Camera-type eye (tissue), 1 donor: ENCODE measurements around the gene DDAH2. TPM values are rescaled to one million over a fixed set of nuclear protein-coding genes. Genes with fewer than 3 reads are reported as not detected.

ENCODE experiments used
- total RNA-seq: library from RNA; depleted of rRNA; stranded (reverse); fragments of >200 nt; gene quantifications from one replicate; pipeline ENCODE4 v1.2.3, GENCODE V29; 2014

The DDAH2 gene
- 108 TPM for total RNA-seq

GRCh38 chr6:31728767-31729514 is at the start of gene DDAH2:
Gene DDAH2, minus strand, starts transcription at chr6:31729299. Its CDS starts 138 bp downstream, at chr6:31729161.

DNA sequence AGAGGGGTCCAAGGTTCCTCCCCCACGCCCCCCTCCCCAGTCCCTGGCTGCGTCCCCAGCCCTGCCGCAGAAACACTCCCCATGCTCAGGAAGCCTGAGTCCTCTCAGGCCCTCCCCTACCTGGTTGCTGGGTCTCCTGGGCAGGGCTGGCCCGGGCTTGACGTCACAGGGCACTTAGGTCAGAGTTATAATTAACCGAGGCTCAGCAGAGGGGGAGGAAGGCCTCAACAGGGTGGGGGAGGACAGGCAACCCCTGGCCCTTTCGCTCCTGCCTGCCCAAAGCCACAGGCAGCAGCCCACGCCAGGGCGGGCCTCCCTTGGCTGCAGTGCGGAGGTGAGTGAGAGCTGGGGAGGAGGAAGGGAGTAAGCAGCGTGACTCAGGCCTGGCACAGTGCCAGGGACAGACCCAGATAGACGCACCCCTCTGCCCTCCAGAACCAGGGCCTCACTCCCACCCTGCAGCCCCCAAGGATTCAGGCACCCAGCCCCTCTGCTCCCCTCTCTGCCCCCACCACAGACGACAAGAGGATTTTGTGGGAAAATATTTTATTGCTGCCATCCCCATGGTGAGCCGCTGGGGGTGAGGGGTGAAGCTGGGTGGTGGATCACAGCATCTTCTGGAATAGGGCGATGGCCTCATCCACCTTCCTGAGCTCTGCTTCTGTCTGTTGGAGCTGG is 48.0 kb upstream of the DDAH2 start, which contains the start of gene VWA7:
TSS of gene VWA7 (minus strand) at position 340 of the 678 bp plus-strand sequence. CDS start 549 bp downstream, outside the sequence.

GRCh38 chr6:31762356-31762755 is 33.3 kb upstream of the DDAH2 start, which contains the start of gene SAPCD1:
Gene SAPCD1, plus strand, starts transcription at chr6:31762656. Its CDS starts 399 bp downstream, at chr6:31763055.

GRCh38 chr6:31739639-31740396 is 10.7 kb upstream of the DDAH2 start, which contains the start of gene MSH5:
Gene MSH5, plus strand, starts transcription at chr6:31740005. Its CDS starts 462 bp downstream, at chr6:31740467.

GRCh38 chr6:31736021-31736767 is 7.1 kb upstream of the DDAH2 start, which contains the start of gene CLIC1:
Gene CLIC1, minus strand, starts transcription at chr6:31736530. Its CDS starts 230 bp downstream, at chr6:31736300.

GRCh38 chr6:31723245-31723979 is 5.7 kb downstream of the DDAH2 start, which contains the start of gene MPIG6B:
Gene MPIG6B, plus strand, starts transcription at chr6:31723373. Its CDS starts 11 bp downstream, at chr6:31723384.

DNA sequence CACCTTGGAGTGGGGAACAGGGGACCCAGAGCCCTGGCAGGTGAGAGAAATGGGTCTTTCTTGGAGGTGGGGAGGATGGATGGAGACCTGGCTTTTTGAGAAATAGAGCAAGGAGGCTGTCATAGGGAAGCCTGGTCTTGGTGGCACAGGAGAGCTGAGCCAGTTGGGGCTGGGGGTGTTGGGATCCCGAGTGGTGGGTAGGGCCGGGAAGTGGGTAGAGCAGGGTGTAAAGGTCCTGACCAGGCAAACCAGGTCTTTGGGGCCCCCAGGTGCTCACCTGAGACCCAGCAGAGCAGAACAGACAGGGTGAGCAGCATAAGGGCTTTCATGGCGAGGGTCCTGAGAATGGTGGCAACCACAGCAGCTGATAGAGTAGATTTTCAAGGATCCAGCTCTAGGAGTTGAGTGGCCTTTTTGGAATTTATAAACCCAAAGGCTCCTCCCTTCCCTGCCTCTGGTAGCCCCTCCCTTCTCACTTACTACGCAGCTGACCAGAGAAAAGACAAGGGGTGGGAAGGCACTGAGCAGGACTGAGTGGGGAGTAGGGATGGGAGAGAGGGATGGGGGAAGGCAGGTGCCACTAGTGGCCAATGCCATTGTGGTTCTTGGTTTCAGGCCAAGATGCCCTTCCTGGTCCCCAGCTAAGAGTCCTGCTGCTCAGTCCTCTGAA is 7.6 kb downstream of the DDAH2 start, which contains the start of gene LY6G6C:
TSS of gene LY6G6C (minus strand) at position 396 of the 670 bp plus-strand sequence. CDS start at position 329, 67 bp downstream.

DNA sequence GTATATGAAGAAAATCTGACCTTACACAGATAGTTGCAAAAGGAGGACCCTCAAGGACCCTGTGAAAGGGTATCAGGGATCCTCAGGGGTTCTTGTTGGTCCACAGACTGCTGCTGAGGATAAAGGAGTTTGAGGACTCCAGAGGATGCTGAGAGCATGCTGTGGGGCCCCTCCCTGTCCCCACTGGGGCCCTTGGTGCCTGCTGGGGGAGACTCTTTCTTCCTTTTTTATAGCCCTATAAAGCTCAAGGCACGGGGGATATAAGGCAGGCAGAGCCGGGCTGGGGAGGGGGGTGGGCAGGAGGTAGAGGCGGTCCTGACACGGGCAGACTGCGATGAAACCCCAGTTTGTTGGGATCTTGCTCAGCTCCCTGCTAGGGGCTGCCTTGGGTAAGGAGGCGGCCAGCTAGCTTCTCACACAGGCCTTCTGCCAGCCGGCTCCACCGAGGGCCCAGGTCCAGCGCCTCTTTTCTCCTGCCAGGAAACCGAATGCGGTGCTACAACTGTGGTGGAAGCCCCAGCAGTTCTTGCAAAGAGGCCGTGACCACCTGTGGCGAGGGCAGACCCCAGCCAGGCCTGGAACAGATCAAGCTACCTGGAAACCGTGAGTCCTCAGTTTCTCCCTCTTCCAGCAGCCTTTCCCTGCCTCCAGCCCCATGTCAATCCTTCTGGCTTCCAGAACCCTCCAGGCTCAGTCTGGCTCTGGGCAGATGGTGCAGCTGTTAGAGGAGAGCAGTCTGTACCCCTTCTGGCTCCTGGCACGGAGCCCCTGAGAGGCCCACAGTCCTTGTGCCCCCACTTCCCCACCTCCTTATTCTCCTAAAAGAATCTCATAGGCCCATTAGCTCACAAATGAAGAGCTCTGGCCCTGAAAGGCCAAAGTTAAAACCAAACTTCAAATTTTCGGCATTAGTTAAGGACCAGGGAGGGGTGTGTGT is 13.8 kb downstream of the DDAH2 start, which contains the start of gene LY6G6D:
TSS of gene LY6G6D (plus strand) at position 327 of the 937 bp plus-strand sequence. CDS start at position 335, 8 bp downstream.

GRCh38 chr6:31706599-31706998 is 22.5 kb downstream of the DDAH2 start, which contains the start of gene LY6G6F:
Gene LY6G6F, plus strand, starts transcription at chr6:31706866. Its CDS starts 41 bp downstream, at chr6:31706907.

GRCh38 chr6:31702819-31703716 is 26.0 kb downstream of the DDAH2 start, which contains the start of gene ABHD16A:
Gene ABHD16A, minus strand, starts transcription at chr6:31703324. Its CDS starts 43 bp downstream, at chr6:31703281.

DNA sequence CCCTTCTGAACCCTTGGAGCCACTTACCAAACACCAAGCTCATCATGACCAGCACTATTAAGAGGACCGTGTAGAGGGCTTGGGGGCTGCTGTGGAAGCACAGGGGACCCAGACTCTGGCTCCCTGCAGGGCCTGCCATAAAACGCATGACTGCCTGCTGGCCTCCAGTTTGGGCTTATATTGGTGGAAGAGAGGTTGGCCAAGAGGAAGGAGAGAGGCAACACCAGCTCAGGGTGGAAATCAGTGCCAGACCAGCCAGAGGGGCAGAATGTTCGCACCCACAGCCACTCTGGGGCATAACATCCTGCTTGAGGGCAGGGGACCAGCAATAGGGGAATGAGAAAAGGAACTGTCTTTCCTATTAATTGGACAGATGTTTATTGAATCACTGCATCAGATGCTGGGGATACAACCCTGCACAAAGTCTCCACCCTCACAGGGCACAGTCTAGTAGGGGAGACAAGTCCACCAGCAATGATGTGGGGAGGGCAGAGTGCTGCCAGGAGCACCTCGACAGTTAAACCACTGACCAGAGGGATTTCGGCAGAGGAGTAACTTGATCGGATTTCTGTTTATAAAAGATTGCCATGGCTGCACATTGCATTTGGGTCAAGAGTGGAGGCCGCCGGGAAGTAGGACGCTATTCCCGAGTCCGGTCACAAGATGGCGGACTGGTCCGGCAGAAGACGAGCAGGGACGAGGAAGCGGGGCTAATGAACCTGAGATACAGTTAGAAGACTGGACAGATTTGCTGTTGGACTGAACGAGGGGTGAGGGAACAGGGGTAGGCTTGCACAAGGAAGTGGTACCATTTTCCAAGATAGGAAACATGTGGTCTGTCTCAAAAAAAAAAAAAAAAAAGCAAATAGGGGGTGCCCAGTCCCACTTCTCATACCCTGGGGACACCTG is 48.6 kb downstream of the DDAH2 start, which contains the start of gene LY6G5C:
TSS of gene LY6G5C (minus strand) at position 842 of the 909 bp plus-strand sequence. CDS start at position 148, 694 bp downstream.

Other genes starting within 250 kb of the DDAH2 start
- gene MICB, start 231.2 kb downstream of the DDAH2 start, total RNA-seq: 2.8 TPM
- gene MCCD1, start 200.3 kb downstream of the DDAH2 start, total RNA-seq: not detected
- gene DDX39B, start 187.3 kb downstream of the DDAH2 start, total RNA-seq: 327 TPM
- gene ATP6V1G2, start 182.7 kb downstream of the DDAH2 start, total RNA-seq: 19.2 TPM
- gene NFKBIL1, start 181.7 kb downstream of the DDAH2 start, total RNA-seq: 21.8 TPM
- gene LTA, start 157.0 kb downstream of the DDAH2 start, total RNA-seq: not detected
- gene TNF, start 153.7 kb downstream of the DDAH2 start, total RNA-seq: not detected
- 1.4 TPM for gene LTB, start 146.9 kb downstream of the DDAH2 start, total RNA-seq
- 11.2 TPM for gene LST1, start 143.0 kb downstream of the DDAH2 start, total RNA-seq
- gene NCR3, start 136.3 kb downstream of the DDAH2 start, total RNA-seq: not detected
- 10.5 TPM for gene AIF1, start 114.1 kb downstream of the DDAH2 start, total RNA-seq
- 88.1 TPM for gene PRRC2A, start 108.6 kb downstream of the DDAH2 start, total RNA-seq
- 226 TPM for gene BAG6, start 76.6 kb downstream of the DDAH2 start, total RNA-seq
- 1.0 TPM for gene APOM, start 73.4 kb downstream of the DDAH2 start, total RNA-seq
- gene C6orf47, start 68.5 kb downstream of the DDAH2 start, total RNA-seq: 19.6 TPM
- 18.6 TPM for gene GPANK1, start 64.3 kb downstream of the DDAH2 start, total RNA-seq
- gene CSNK2B, start 63.2 kb downstream of the DDAH2 start, total RNA-seq: 108 TPM
- 2.3 TPM for gene LY6G5B, start 59.3 kb downstream of the DDAH2 start, total RNA-seq
- gene LY6G5C, start 48.2 kb downstream of the DDAH2 start, total RNA-seq: 1.9 TPM
- 53.2 TPM for gene ABHD16A, start 26.0 kb downstream of the DDAH2 start, total RNA-seq
- not detected for gene LY6G6F, start 22.4 kb downstream of the DDAH2 start, total RNA-seq
- gene LY6G6D, start 14.0 kb downstream of the DDAH2 start, total RNA-seq: not detected
- gene LY6G6C, start 7.6 kb downstream of the DDAH2 start, total RNA-seq: not detected
- 0.55 TPM for gene MPIG6B, start 5.9 kb downstream of the DDAH2 start, total RNA-seq
- 89.1 TPM for gene CLIC1, start 7.2 kb upstream of the DDAH2 start, total RNA-seq
- 16.5 TPM for gene MSH5, start 10.7 kb upstream of the DDAH2 start, total RNA-seq
- gene SAPCD1, start 33.4 kb upstream of the DDAH2 start, total RNA-seq: 3.8 TPM
- 0.88 TPM for gene VWA7, start 48.0 kb upstream of the DDAH2 start, total RNA-seq
- 43.6 TPM for gene VARS1, start 66.5 kb upstream of the DDAH2 start, total RNA-seq
- gene LSM2, start 77.7 kb upstream of the DDAH2 start, total RNA-seq: 21.4 TPM
- gene HSPA1L, start 86.0 kb upstream of the DDAH2 start, total RNA-seq: 4.8 TPM
- 744 TPM for gene HSPA1A, start 86.2 kb upstream of the DDAH2 start, total RNA-seq
- gene HSPA1B, start 98.4 kb upstream of the DDAH2 start, total RNA-seq: 869 TPM
- gene NEU1, start 133.5 kb upstream of the DDAH2 start, total RNA-seq: 32.8 TPM
- 3.0 TPM for gene SLC44A4, start 149.7 kb upstream of the DDAH2 start, total RNA-seq
- gene EHMT2, start 168.4 kb upstream of the DDAH2 start, total RNA-seq: 86.3 TPM
- gene ZBTB12, start 172.8 kb upstream of the DDAH2 start, total RNA-seq: 17.9 TPM
- gene C2, start 198.4 kb upstream of the DDAH2 start, total RNA-seq: 6.2 TPM
- gene CFB, start 216.8 kb upstream of the DDAH2 start, total RNA-seq: 14.6 TPM
- gene NELFE, start 229.7 kb upstream of the DDAH2 start, total RNA-seq: 54.3 TPM
- 47.2 TPM for gene SKIC2, start 229.9 kb upstream of the DDAH2 start, total RNA-seq
- 20.6 TPM for gene DXO, start 242.8 kb upstream of the DDAH2 start, total RNA-seq